H1 (cell line): ENCODE measurements around the gene ROGDI. TPM values are rescaled to one million over a fixed set of nuclear protein-coding genes. Genes with fewer than 3 reads are reported as not detected.

Source experiments
- CTCF ChIA-PET: fragments of 300-600 bp; sonication (Branson Sonifier 250); formaldehyde crosslinking; loops from one replicate; lab custom pipeline; 2021; ENCODE audit not compliant: partially characterized antibody; lab: Charles Lee
- POLR2A ChIA-PET: fragments of 300-600 bp; sonication (Branson Sonifier 250); formaldehyde crosslinking; loops from one replicate; lab custom pipeline; 2021; ENCODE audit warnings: inconsistent platforms; ENCODE audit not compliant: partially characterized antibody; lab: Charles Lee
- DNase-seq, 2 experiments: peaks; one replicate each; pipeline versions ENCODE4 v3.0.0 to v3.0.0-alpha.2; 2010 to 2022; ENCODE audit warnings: low spot score in 2 of 2, low read depth in 1 of 2, mixed read lengths in 1 of 2
- FAIRE-seq: peaks from 2 replicates; lab custom pipeline; 2011; peaks lifted over from hg19 to GRCh38; lab: Jason Lieb, UNC
- H2AFZ ChIP-seq: 2 replicates; pipeline ENCODE4 v1.8.1; 2012; ENCODE audit warnings: low read length, inconsistent platforms
- H2AK5ac ChIP-seq: 2 replicates; pipeline ENCODE4 v1.6.1; 2013; ENCODE audit warnings: low read depth, low read length
- H2BK120ac ChIP-seq: replicated peaks from 2 replicates; pipeline ENCODE3; 2013; ENCODE audit warnings: low read depth, low read length, inconsistent platforms
- H2BK12ac ChIP-seq: 2 replicates; pipeline ENCODE4 v1.6.1; 2013; ENCODE audit warnings: low read depth, low read length
- H2BK15ac ChIP-seq: 2 replicates; pipeline ENCODE4 v1.6.1; 2013; ENCODE audit warnings: low read length
- H2BK20ac ChIP-seq: 2 replicates; pipeline ENCODE4 v1.6.1; 2013; ENCODE audit warnings: low read length
- H2BK5ac ChIP-seq: 2 replicates; pipeline ENCODE4 v1.6.1; 2013; ENCODE audit warnings: low read depth, low read length
- H3K14ac ChIP-seq: 2 replicates; pipeline ENCODE4 v1.6.1; 2013; ENCODE audit warnings: inconsistent platforms; ENCODE audit not compliant: insufficient read length
- H3K18ac ChIP-seq: 2 replicates; pipeline ENCODE4 v1.6.1; 2013; ENCODE audit warnings: low read length; ENCODE audit errors: extremely low read depth
- H3K23ac ChIP-seq: 2 replicates; pipeline ENCODE4 v1.6.1; 2013; ENCODE audit warnings: inconsistent platforms; ENCODE audit not compliant: insufficient read length
- H3K23me2 ChIP-seq: 2 replicates; pipeline ENCODE4 v1.6.1; 2013; ENCODE audit warnings: low read depth, low read length
- H3K27ac ChIP-seq: 2 replicates; pipeline ENCODE4 v1.6.1; 2011; ENCODE audit warnings: low read depth, low read length, inconsistent platforms
- H3K27me3 ChIP-seq, 4 experiments: replicated peaks in 1 of 4; 1 replicate in 1 of 4; 2 replicates in 3 of 4; pipeline versions ENCODE4 v1.6.1 to v1.8.1; 2011 to 2013; ENCODE audit warnings: low read length in 3 of 4, mild to moderate bottlenecking in 3 of 4, inconsistent platforms in 2 of 4, mixed read lengths in 2 of 4, moderate library complexity in 1 of 4; ENCODE audit not compliant: control insufficient read depth in 3 of 4, insufficient read depth in 3 of 4; ENCODE audit errors: extremely low read depth in 1 of 4
- H3K36me3 ChIP-seq, 4 experiments: 2 replicates each; pipeline versions ENCODE4 v1.6.1 to v1.8.1; 2011 to 2013; ENCODE audit warnings: mild to moderate bottlenecking in 4 of 4, low read length in 3 of 4, moderate library complexity in 2 of 4, control low read depth in 1 of 4, inconsistent platforms in 1 of 4; ENCODE audit not compliant: insufficient read depth in 4 of 4, control insufficient read depth in 2 of 4
- H3K4ac ChIP-seq: replicated peaks from 2 replicates; pipeline ENCODE3; 2013; ENCODE audit warnings: low read length, low read depth, mixed read lengths, inconsistent platforms; ENCODE audit not compliant: insufficient read length
- H3K4me1 ChIP-seq, 4 experiments: replicated peaks in 1 of 4; 1 replicate in 1 of 4; 2 replicates in 3 of 4; pipeline versions ENCODE4 v1.6.1 to v1.8.1; 2011 to 2013; ENCODE audit warnings: low read length in 3 of 4, inconsistent platforms in 2 of 4, mixed read lengths in 1 of 4; ENCODE audit not compliant: insufficient read depth in 4 of 4, control insufficient read depth in 3 of 4
- H3K4me2 ChIP-seq, 2 experiments: 2 replicates each; pipeline versions ENCODE4 v1.6.1 to v1.8.1; 2011 to 2013; ENCODE audit warnings: low read depth in 2 of 2, low read length in 2 of 2, control low read depth in 1 of 2, inconsistent platforms in 1 of 2, mild to moderate bottlenecking in 1 of 2; ENCODE audit not compliant: insufficient read depth in 1 of 2
- H3K4me3 ChIP-seq, 4 experiments: fragments of 200-600, 300-600 bp in 1 of 4; sonication (generic), shearing (Covaris generic), sonication (Bioruptor Twin) in 1 of 4; 2 replicates each; pipeline versions ENCODE4 v1.5.1 to v1.8.1; 2011 to 2016; ENCODE audit warnings: low read length in 4 of 4, low read depth in 3 of 4, control low read depth in 2 of 4, inconsistent platforms in 2 of 4, mild to moderate bottlenecking in 2 of 4, mixed read lengths in 1 of 4, moderate library complexity in 1 of 4; ENCODE audit not compliant: insufficient read depth in 2 of 4; ENCODE audit errors: extremely low read depth in 1 of 4
- H3K56ac ChIP-seq: replicated peaks from 2 replicates; pipeline ENCODE3; 2013; ENCODE audit warnings: low read depth, mild to moderate bottlenecking, mixed read lengths, low read length, inconsistent platforms; ENCODE audit not compliant: insufficient read length
- H3K79me1 ChIP-seq: 2 replicates; pipeline ENCODE4 v1.6.1; 2013; ENCODE audit warnings: low read depth, low read length, control low read depth
- H3K79me2 ChIP-seq, 2 experiments: 2 replicates each; pipeline versions ENCODE4 v1.6.1 to v1.8.1; 2012 to 2013; ENCODE audit warnings: low read length in 2 of 2, mild to moderate bottlenecking in 2 of 2, inconsistent platforms in 1 of 2; ENCODE audit not compliant: insufficient read depth in 2 of 2, control insufficient read depth in 1 of 2
- H3K9ac ChIP-seq, 4 experiments: replicated peaks in 1 of 4; 1 replicate in 1 of 4; 2 replicates in 3 of 4; pipeline versions ENCODE4 v1.6.1 to v1.8.1; 2011 to 2013; ENCODE audit warnings: low read depth in 3 of 4, low read length in 3 of 4, control low read depth in 2 of 4, mild to moderate bottlenecking in 2 of 4, moderate library complexity in 2 of 4, inconsistent platforms in 1 of 4; ENCODE audit errors: extremely low read depth in 1 of 4
- H3K9me3 ChIP-seq, 2 experiments: 2 replicates each; pipeline versions ENCODE4 v1.6.1 to v1.8.1; 2012 to 2013; ENCODE audit warnings: mild to moderate bottlenecking in 2 of 2, moderate library complexity in 2 of 2, control low read depth in 1 of 2, inconsistent platforms in 1 of 2, low read depth in 1 of 2, low read length in 1 of 2, mixed read lengths in 1 of 2; ENCODE audit not compliant: insufficient read depth in 2 of 2
- H4K20me1 ChIP-seq, 2 experiments: replicated peaks in 1 of 2; 2 replicates each; pipeline versions ENCODE3 to v1.8.1; 2011 to 2013; ENCODE audit warnings: inconsistent platforms in 2 of 2, low read length in 2 of 2, mild to moderate bottlenecking in 1 of 2; ENCODE audit not compliant: insufficient read depth in 2 of 2, control insufficient read depth in 1 of 2
- H4K5ac ChIP-seq: 2 replicates; pipeline ENCODE4 v1.6.1; 2013; ENCODE audit warnings: low read length, low read depth, mixed read lengths, inconsistent platforms; ENCODE audit not compliant: insufficient read length
- H4K8ac ChIP-seq: 2 replicates; pipeline ENCODE4 v1.8.0; 2013; ENCODE audit warnings: mild to moderate bottlenecking, moderate library complexity, low read length, inconsistent platforms; ENCODE audit not compliant: insufficient read depth; ENCODE audit errors: extremely low read depth
- H4K91ac ChIP-seq: replicated peaks from 2 replicates; pipeline ENCODE3; 2013; ENCODE audit warnings: low read length, mixed read lengths, inconsistent platforms; ENCODE audit not compliant: insufficient read length
- BCL11A ChIP-seq, 2 experiments: IDR thresholded peaks; one replicate each; pipeline ENCODE4 v1.6.1; 2011; ENCODE audit warnings: low read depth in 2 of 2, low read length in 2 of 2, mild to moderate bottlenecking in 2 of 2
- CHD1 ChIP-seq: IDR thresholded peaks from 2 replicates; pipeline ENCODE4 v1.6.1; 2012; ENCODE audit warnings: low read depth, low read length, improper control_type of control experiment
- GABPA ChIP-seq: IDR thresholded peaks from 2 replicates; pipeline ENCODE4 v1.6.1; 2011; ENCODE audit warnings: mild to moderate bottlenecking, low read length, moderate library complexity, borderline replicate concordance; ENCODE audit not compliant: insufficient read depth
- JUND ChIP-seq: IDR thresholded peaks from 2 replicates; pipeline ENCODE4 v1.6.1; 2011; ENCODE audit warnings: mild to moderate bottlenecking, improper control_type of control experiment, low read length
- MAFK ChIP-seq: IDR thresholded peaks from 2 replicates; pipeline ENCODE4 v1.6.1; 2012; ENCODE audit warnings: low read depth, mild to moderate bottlenecking, improper control_type of control experiment, low read length
- POLR2A ChIP-seq, 2 experiments: IDR thresholded peaks; 1 replicate in 1 of 2; 2 replicates in 1 of 2; pipeline ENCODE4 v1.6.1; 2011; ENCODE audit warnings: low read depth in 2 of 2, low read length in 2 of 2, mild to moderate bottlenecking in 2 of 2; ENCODE audit errors: control extremely low read depth in 1 of 2
- POU5F1 ChIP-seq: IDR thresholded peaks from 2 replicates; pipeline ENCODE4 v1.6.1; 2011; ENCODE audit warnings: low read depth, mild to moderate bottlenecking, low read length, moderate library complexity
- RXRA ChIP-seq: IDR thresholded peaks from 2 replicates; pipeline ENCODE4 v1.6.1; 2011; ENCODE audit warnings: low read depth, mild to moderate bottlenecking, low read length, moderate library complexity; ENCODE audit not compliant: insufficient read depth
- SRF ChIP-seq: IDR thresholded peaks from 2 replicates; pipeline ENCODE4 v1.6.1; 2011; ENCODE audit warnings: mild to moderate bottlenecking, low read depth, low read length, moderate library complexity
- TAF7 ChIP-seq: optimal IDR thresholded peaks from 2 replicates; pipeline ENCODE3; 2011; ENCODE audit warnings: low read depth, mild to moderate bottlenecking, inconsistent platforms, low read length, moderate library complexity, borderline replicate concordance
- ZNF274 ChIP-seq: IDR thresholded peaks from 2 replicates; pipeline ENCODE4 v1.7.0; 2012; ENCODE audit warnings: low read length, borderline replicate concordance; ENCODE audit errors: extremely low read depth
- WGBS, 2 experiments: shearing (Covaris generic) in 1 of 2; methylation state at CpG; one replicate each; pipeline versions ENCODE4 v1.1.6 to v1.1.7; 2013 to 2015; ENCODE audit warnings: low lambda C conversion rate in 2 of 2, mixed read lengths in 2 of 2, inconsistent platforms in 1 of 2, low coverage in 1 of 2, missing lambda C conversion rate in 1 of 2; ENCODE audit not compliant: insufficient replicate concordance in 2 of 2, insufficient coverage in 1 of 2, insufficient read length in 1 of 2; ENCODE audit errors: extremely low coverage in 1 of 2, missing lambda C conversion rate in 1 of 2; 5-methylcytosine and 5-hydroxymethylcytosine counted together
- polyA plus RNA-seq, 7 experiments: library from polyadenylated mRNA; depleted of rRNA in 3 of 7; stranded (reverse) in 5 of 7; unstranded in 2 of 7; fragments of >200 nt in 5 of 7; fragments of 200-250 nt in 2 of 7; gene quantifications; 1 replicate in 5 of 7; 2 replicates in 1 of 7; 4 replicates in 1 of 7; pipeline versions ENCODE4 v1.2.1 to v1.2.3, GENCODE V29; 2011 to 2013; ENCODE audit warnings: missing spikeins in 2 of 7, mixed read lengths in 2 of 7
- total RNA-seq: library from RNA; stranded (reverse); fragmentation: NEBNext Ultra II Directional; extraction: Animal tissue kit (Norgen Biotek cat#: 25700); gene quantifications from 2 replicates; pipeline ENCODE4 v1.2.1, GENCODE V29; 2021
- TF ChIP-seq, protein P1 (sequence below): IDR thresholded peaks from 2 replicates; pipeline ENCODE4 v1.6.1; 2011; ENCODE audit warnings: low read depth, mild to moderate bottlenecking, low read length; ENCODE audit not compliant: insufficient read depth
- TF ChIP-seq, protein P2 (sequence below): IDR thresholded peaks from 2 replicates; pipeline ENCODE4 v1.6.1; 2011; ENCODE audit warnings: low read length, improper control_type of control experiment

The ROGDI gene
- total and polyA plus RNA-seq, 2 of the 8 experiments (the other 6 are each of a cell fraction or from before 2014, with no cell fraction given) = 27.4 to 68.4 TPM

DNA sequence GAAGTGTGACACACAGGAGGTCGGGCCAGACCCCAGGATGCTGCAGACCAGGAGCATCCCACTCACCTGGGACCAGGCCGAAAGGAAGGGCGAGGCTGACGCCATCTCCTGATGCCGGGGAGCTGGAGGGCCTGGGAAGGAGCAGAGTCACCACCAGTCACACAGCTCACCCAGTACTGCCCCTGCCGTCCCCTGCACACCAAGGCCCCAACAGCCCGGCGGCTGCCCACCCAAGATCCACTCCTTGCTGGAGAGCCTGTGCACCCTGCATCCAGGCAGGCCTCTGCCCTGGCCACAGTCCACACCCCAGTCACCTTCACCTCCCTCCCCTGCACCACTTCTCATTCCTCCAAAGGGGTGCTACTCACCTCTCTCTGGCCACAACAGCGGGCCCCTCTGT, 40.2 kb downstream of the ROGDI start:
- 95% methylated on average over 8 of the region's 9 CpGs; no CpG with 5 or more reads in 1 of the 2 experiments for WGBS, 2 experiments
- H2BK15ac ChIP-seq = no peak overlapping the region
- H3K36me3 ChIP-seq = peaks cover 12 to 31% (median 20%) of the 10 kb centered on the region in 4 experiments
- FAIRE-seq = no peak
- peaks cover 0 to 15% of the 10 kb centered on the region in 2 experiments; a peak in 2 of 4 replicates for H3K79me2 ChIP-seq
- no peak overlapping the region for H3K27ac ChIP-seq
- no peak overlapping the region for H3K4me3 ChIP-seq
- no peak overlapping the region for H3K23ac ChIP-seq
- no peak overlapping the region for H3K4me2 ChIP-seq
- H3K9ac ChIP-seq = no peak overlapping the region
- H2AFZ ChIP-seq = no peak overlapping the region
- H2BK120ac ChIP-seq = no peak overlapping the region
- H3K4me1 ChIP-seq = no peaks in the 10 kb centered on the region; a peak in 1 of 7 replicates
- POLR2A ChIA-PET = interaction anchor here (0.6 to 1.7 kb wide), 3 partner anchors 16 to 40 kb away, joined by 3 to 5 read pairs (median 4); no protein-coding TSS in a partner anchor
- no peak for DNase-seq
- H3K4ac ChIP-seq = no peak overlapping the region
- CTCF ChIA-PET = interaction anchor here (1.4 kb wide), 1 partner anchor 37 kb away, joined by 3 read pairs; no protein-coding TSS in a partner anchor
- no peaks in the 10 kb centered on the region for H3K27me3 ChIP-seq
- no peak overlapping the region for H3K18ac ChIP-seq
- no peak overlapping the region for H4K5ac ChIP-seq
- peaks cover 5% of the 10 kb centered on the region; the same call in 1 of the 2 replicates for H3K23me2 ChIP-seq
- H4K8ac ChIP-seq = no peak overlapping the region
- H2AK5ac ChIP-seq = no peak overlapping the region
- H2BK12ac ChIP-seq = no peak overlapping the region
- no peaks in the 10 kb centered on the region for H3K9me3 ChIP-seq
- no peak overlapping the region for H3K14ac ChIP-seq
- H3K79me1 ChIP-seq = peaks cover 5% of the 10 kb centered on the region; the same call in 1 of the 2 replicates
- H4K20me1 ChIP-seq = peaks cover 7 to 11% of the 10 kb centered on the region in 2 experiments
- no peak overlapping the region for H2BK5ac ChIP-seq
- no peak overlapping the region for H2BK20ac ChIP-seq
- no peak overlapping the region for H3K56ac ChIP-seq
- no peak overlapping the region for H4K91ac ChIP-seq
- TF ChIP-seq RXRA = no peak
- no peak for TF ChIP-seq CHD1
- TF ChIP-seq POU5F1 = no peak
- no peak for TF ChIP-seq MAFK
- TF ChIP-seq JUND = no peak
- TF ChIP-seq SRF = no peak
- TF ChIP-seq BCL11A (IDR thresholded peaks at IDR 0.05; ENCODE audit: low read depth in 2 of 2, low read length in 2 of 2) = no peak
- TF ChIP-seq POLR2A (IDR thresholded peaks at IDR 0.05; ENCODE audit: control extremely low read depth in 1 of 2, low read depth in 2 of 2, low read length in 2 of 2) = no peak
- TF ChIP-seq ZNF274 = no peak
- TF ChIP-seq, protein P1, sequence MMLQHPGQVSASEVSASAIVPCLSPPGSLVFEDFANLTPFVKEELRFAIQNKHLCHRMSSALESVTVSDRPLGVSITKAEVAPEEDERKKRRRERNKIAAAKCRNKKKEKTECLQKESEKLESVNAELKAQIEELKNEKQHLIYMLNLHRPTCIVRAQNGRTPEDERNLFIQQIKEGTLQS = no peak
- no peak for TF ChIP-seq GABPA
- no peak for TF ChIP-seq TAF7
- TF ChIP-seq, protein P2, sequence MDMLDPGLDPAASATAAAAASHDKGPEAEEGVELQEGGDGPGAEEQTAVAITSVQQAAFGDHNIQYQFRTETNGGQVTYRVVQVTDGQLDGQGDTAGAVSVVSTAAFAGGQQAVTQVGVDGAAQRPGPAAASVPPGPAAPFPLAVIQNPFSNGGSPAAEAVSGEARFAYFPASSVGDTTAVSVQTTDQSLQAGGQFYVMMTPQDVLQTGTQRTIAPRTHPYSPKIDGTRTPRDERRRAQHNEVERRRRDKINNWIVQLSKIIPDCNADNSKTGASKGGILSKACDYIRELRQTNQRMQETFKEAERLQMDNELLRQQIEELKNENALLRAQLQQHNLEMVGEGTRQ = no peak
